GM23338 (cell line): ENCODE results near the gene OAS3. TPM values are rescaled to one million over a fixed set of nuclear protein-coding genes. Genes with fewer than 3 reads are reported as not detected.

ENCODE experiments used
- ATAC-seq: fragments of 200-7000 bp; cut with Tn5 transposase; 3 replicates; pipeline ENCODE4 v1.9.1; 2020
- DNase-seq: peaks from one replicate; pipeline ENCODE4 v3.0.0-alpha.2; 2015; ENCODE audit warnings: low spot score
- H2AFZ ChIP-seq: fragments of 200-600 bp; sonication (generic); 2 replicates; pipeline ENCODE4 v1.8.0; 2016; ENCODE audit warnings: antibody characterized with exemption, mild to moderate bottlenecking, moderate library complexity
- H3F3A ChIP-seq: fragments of 200-600 bp; sonication (generic); replicated peaks from 2 replicates; pipeline ENCODE4 v1.8.0; 2017; ENCODE audit warnings: antibody characterized with exemption, mixed run types, low read depth
- H3K27ac ChIP-seq: fragments of 200-600 bp; sonication (generic); 2 replicates; pipeline ENCODE4 v1.6.1; 2016; ENCODE audit warnings: low read depth
- H3K27me3 ChIP-seq: fragments of 200-600 bp; sonication (generic); 2 replicates; pipeline ENCODE4 v1.8.0; 2016; ENCODE audit warnings: mild to moderate bottlenecking, mixed run types, moderate library complexity; ENCODE audit not compliant: insufficient read depth
- H3K36me3 ChIP-seq: fragments of 200-600 bp; sonication (generic); 2 replicates; pipeline ENCODE4 v1.8.0; 2016; ENCODE audit warnings: mild to moderate bottlenecking; ENCODE audit not compliant: insufficient read depth
- H3K4me1 ChIP-seq: fragments of 200-600 bp; sonication (generic); 2 replicates; pipeline ENCODE4 v1.8.0; 2016; ENCODE audit warnings: mild to moderate bottlenecking, moderate library complexity; ENCODE audit not compliant: insufficient read depth
- H3K4me2 ChIP-seq: fragments of 200-600 bp; sonication (generic); 2 replicates; pipeline ENCODE4 v1.7.1; 2017; ENCODE audit warnings: mixed run types
- H3K4me3 ChIP-seq: fragments of 200-600 bp; sonication (generic); 2 replicates; pipeline ENCODE4 v1.6.1; 2016; ENCODE audit warnings: mixed run types
- H3K79me2 ChIP-seq: fragments of 200-600 bp; sonication (generic); replicated peaks from 2 replicates; pipeline ENCODE4 v1.8.0; 2017; ENCODE audit warnings: mild to moderate bottlenecking; ENCODE audit not compliant: insufficient read depth
- H3K9me2 ChIP-seq: fragments of 200-600 bp; sonication (generic); 2 replicates; pipeline ENCODE4 v1.8.0; 2017; ENCODE audit not compliant: insufficient read depth
- H4K20me1 ChIP-seq: fragments of 200-600 bp; sonication (generic); replicated peaks from 2 replicates; pipeline ENCODE4 v1.8.0; 2017; ENCODE audit warnings: mild to moderate bottlenecking; ENCODE audit not compliant: insufficient read depth
- H3K27ac Mint-ChIP-seq: 2 replicates; pipeline ENCODE4 v1.8.0; 2020; ENCODE audit warnings: inconsistent platforms, mild to moderate bottlenecking, moderate library complexity, mixed read lengths
- H3K27me3 Mint-ChIP-seq: 3 replicates; pipeline ENCODE4 v1.8.0; 2022; ENCODE audit warnings: low read depth, mild to moderate bottlenecking, moderate library complexity, mixed read lengths, inconsistent platforms; ENCODE audit not compliant: insufficient read depth, poor library complexity
- H3K36me3 Mint-ChIP-seq: 3 replicates; pipeline ENCODE4 v1.8.0; 2021; ENCODE audit warnings: low read depth, mild to moderate bottlenecking, inconsistent platforms, moderate library complexity, mixed read lengths
- H3K4me1 Mint-ChIP-seq: 3 replicates; pipeline ENCODE4 v1.8.0; 2020; ENCODE audit warnings: mild to moderate bottlenecking, inconsistent platforms, mixed read lengths
- H3K4me3 Mint-ChIP-seq: 3 replicates; pipeline ENCODE4 v1.8.0; 2021; ENCODE audit warnings: moderate library complexity, mild to moderate bottlenecking, inconsistent platforms, mixed read lengths
- H3K9me3 Mint-ChIP-seq: 3 replicates; pipeline ENCODE4 v1.8.0; 2020; ENCODE audit warnings: moderate library complexity, mild to moderate bottlenecking, inconsistent platforms, mixed read lengths
- CREB1 ChIP-seq: fragments of 250-450 bp; sonication (Bioruptor Pico); IDR thresholded peaks from 2 replicates; pipeline ENCODE4 v1.5.0; 2020; ENCODE audit warnings: low read depth, mild to moderate bottlenecking, moderate library complexity
- CTCF ChIP-seq, 2 experiments: fragments of 200-600 bp in 1 of 2; sonication (generic) in 1 of 2; conservative IDR thresholded peaks; 2 replicates each; pipeline versions ENCODE4 v1.5.1 to v1.6.1; 2016 to 2017; ENCODE audit warnings: antibody characterized with exemption in 2 of 2, low read depth in 2 of 2, mild to moderate bottlenecking in 2 of 2, moderate library complexity in 1 of 2
- ETS1 ChIP-seq: IDR thresholded peaks from 2 replicates; pipeline ENCODE4 v1.6.1; 2016; ENCODE audit warnings: antibody characterized with exemption
- EZH2 ChIP-seq: fragments of 200-600 bp; sonication (generic); IDR thresholded peaks from one replicate; pipeline ENCODE4 v1.8.0; 2017; ENCODE audit warnings: antibody characterized with exemption, mild to moderate bottlenecking, low read depth; ENCODE audit not compliant: unreplicated experiment
- NANOG ChIP-seq: IDR thresholded peaks from 2 replicates; pipeline ENCODE4 v1.6.1; 2016; ENCODE audit warnings: antibody characterized with exemption, borderline replicate concordance
- POLR2AphosphoS5 ChIP-seq: IDR thresholded peaks from 2 replicates; pipeline ENCODE4 v1.6.1; 2016; ENCODE audit warnings: antibody characterized with exemption, low read depth
- REST ChIP-seq: IDR thresholded peaks from one replicate; pipeline ENCODE4 v1.6.1; 2018; ENCODE audit warnings: antibody characterized with exemption; ENCODE audit not compliant: unreplicated experiment
- STAT1 ChIP-seq: IDR thresholded peaks from one replicate; pipeline ENCODE4 v1.6.1; 2016; ENCODE audit warnings: antibody characterized with exemption; ENCODE audit not compliant: unreplicated experiment
- ZNF114 ChIP-seq: fragments of 250-450 bp; sonication (Bioruptor Pico); IDR thresholded peaks from 2 replicates; pipeline ENCODE4 v1.5.0; 2020; ENCODE audit warnings: mild to moderate bottlenecking, moderate library complexity
- ZNF331 ChIP-seq: fragments of 250-450 bp; sonication (Bioruptor Pico); IDR thresholded peaks from 2 replicates; pipeline ENCODE4 v1.5.0; 2020; ENCODE audit warnings: low read depth, mild to moderate bottlenecking, moderate library complexity
- ZNF462 ChIP-seq: fragments of 250-450 bp; sonication (Bioruptor Pico); IDR thresholded peaks from 2 replicates; pipeline ENCODE4 v1.5.0; 2020; ENCODE audit warnings: mild to moderate bottlenecking, moderate library complexity
- polyA plus RNA-seq: library from polyadenylated mRNA; unstranded; fragments of >200 nt; fragmentation: Nextera tagmentation; extraction: Ambion mirVana; gene quantifications from 2 replicates; pipeline ENCODE4 v1.2.1, GENCODE V29; 2016
- total RNA-seq: library from RNA; depleted of rRNA; stranded (reverse); fragments of >200 nt; shearing (Covaris generic); gene quantifications from 2 replicates; pipeline ENCODE4 v1.2.3, GENCODE V29; 2014

OAS3 gene
- total and polyA plus RNA-seq, 2 experiments from 2014 or later, result 0.27 to 1.4 TPM

GRCh38 chr12:112924986-112925385 lies 13.3 kb upstream of the OAS3 start:
- H3K27me3 ChIP-seq, result no peaks in the 10 kb centered on the region
- Mint-ChIP-seq H3K4me3 (no peak overlapping the region), H3K27ac (no peak overlapping the region), H3K27me3 (peaks cover 5% of the 10 kb centered on the region), H3K9me3 (peaks cover 18% of the 10 kb centered on the region), H3K36me3 (peaks cover 4% of the 10 kb centered on the region; the same call in 2 of the 3 replicates), H3K4me1 (peaks cover 3% of the 10 kb centered on the region)
- H3K9me2 ChIP-seq, result no peaks in the 10 kb centered on the region; the same call in 1 of the 2 replicates
- no peaks in the 10 kb centered on the region for H3K36me3 ChIP-seq
- no peak overlapping the region for H3K4me2 ChIP-seq
- no peak overlapping the region for H2AFZ ChIP-seq
- no peak overlapping the region for H3K4me3 ChIP-seq
- DNase-seq, result no peak
- H3K79me2 ChIP-seq, result no peaks in the 10 kb centered on the region
- H4K20me1 ChIP-seq, result no peaks in the 10 kb centered on the region
- H3F3A ChIP-seq, result no peaks in the 10 kb centered on the region
- H3K4me1 ChIP-seq, result no peaks in the 10 kb centered on the region
- ATAC-seq, result no peak
- TF ChIP-seq NANOG, result no peak
- TF ChIP-seq ZNF114 (CRISPR knock-in tag), result no peak
- no peak for TF ChIP-seq ZNF331 (CRISPR knock-in tag)
- no peak for TF ChIP-seq ZNF462 (CRISPR knock-in tag)
- no peak for TF ChIP-seq EZH2
- TF ChIP-seq CTCF (conservative IDR thresholded peaks at IDR 0.05; ENCODE audit: low read depth in 2 of 2), result no peak
- TF ChIP-seq ETS1, result no peak
- no peak for TF ChIP-seq STAT1
- TF ChIP-seq REST, result no peak
- TF ChIP-seq CREB1 (CRISPR knock-in tag), result no peak
- TF ChIP-seq POLR2AphosphoS5, result no peak
- no peak overlapping the region for H3K27ac ChIP-seq
